IPS-NIHi11 (cell line): ENCODE results near the gene TCF3.
"Not testable (repeated sequence)": the region's sequence is repeated elsewhere in the genome, so short reads cannot be mapped to it uniquely, and the experiment has no call there.

Experiments used
- DNase-seq: peaks from one replicate; pipeline ENCODE4 v3.0.0; 2012; ENCODE audit warnings: mixed read lengths, low spot score

The TCF3 gene

DNA sequence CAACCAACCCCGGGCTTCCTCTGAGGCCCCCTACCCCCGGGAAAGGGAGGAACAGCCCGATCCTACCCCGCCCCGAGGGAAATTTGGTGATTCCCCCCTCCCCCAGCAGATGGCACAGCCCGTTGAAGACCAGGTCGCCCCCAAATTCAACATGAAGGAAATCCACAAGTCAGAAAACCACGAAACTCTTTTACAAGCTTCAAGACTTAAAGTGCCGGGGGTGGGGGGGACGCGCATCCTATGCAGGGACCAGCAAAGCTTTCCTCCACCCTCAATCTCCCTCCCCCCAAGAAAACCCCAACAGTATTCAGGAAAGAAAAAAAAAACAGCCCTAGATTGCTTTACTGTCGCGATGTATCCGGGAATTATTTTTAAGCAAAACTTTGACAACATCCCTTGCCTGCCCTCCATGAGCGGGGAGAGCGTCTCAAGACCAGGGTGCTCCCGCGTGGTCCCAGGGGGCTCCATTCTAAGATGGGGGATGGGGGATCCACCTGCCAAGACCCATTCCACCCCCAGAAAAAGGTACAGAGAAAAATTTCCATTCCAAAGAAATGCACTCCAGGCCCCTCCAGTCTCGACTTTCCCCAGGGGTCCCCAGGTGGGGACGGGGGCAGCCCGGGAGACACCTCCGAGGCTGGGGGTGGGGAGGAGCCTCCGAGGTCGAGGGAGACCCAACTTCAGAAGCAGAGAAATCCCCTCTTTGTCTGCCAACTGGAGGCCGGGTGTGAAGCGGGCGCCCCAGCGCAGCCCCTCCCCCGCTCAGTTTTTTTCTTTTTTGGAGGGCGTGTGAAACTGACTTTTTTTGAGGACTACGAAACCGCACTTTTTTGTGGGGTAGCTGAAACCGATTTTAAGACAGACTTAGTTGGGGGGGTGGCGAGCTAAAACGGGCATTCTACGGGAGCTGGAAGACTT, 1.5 kb downstream of the TCF3 start:
- DNase-seq = peak; percentile 81

- DNase-seq = no peak
Observed at GRCh38 chr19:1649706-1650649, 2.4 kb downstream of the TCF3 start.

DNA sequence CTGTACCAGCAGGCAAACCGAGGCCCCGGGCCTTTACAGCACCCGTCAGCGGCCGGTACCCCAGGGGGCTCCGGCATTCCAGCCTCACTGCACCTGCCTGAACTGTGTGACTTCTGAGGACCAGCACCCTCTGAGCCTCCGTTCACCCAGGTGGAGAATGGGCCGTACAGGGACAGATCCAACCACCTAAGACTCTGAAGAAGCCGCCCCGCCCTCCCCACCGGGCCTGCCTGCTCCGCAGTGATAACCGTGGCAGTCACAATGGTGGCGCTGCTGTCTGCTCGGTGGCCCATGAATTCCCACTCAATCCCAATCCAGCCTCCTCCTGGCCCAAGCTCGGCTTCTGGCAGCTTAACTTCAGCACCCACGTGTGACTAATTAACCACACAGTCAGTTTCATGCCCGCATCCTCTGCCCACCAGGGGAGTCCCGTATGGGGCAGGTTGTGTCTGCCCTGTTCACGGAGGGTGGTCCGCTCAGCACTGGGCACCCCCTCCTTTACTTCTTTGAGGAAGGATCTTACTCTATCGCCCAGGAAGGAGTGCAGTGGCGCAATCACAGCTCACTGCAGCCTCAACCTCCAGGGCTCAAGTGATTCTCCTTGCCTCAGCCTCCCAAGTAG, 3.4 kb downstream of the TCF3 start:
- no peak for DNase-seq

GRCh38 chr19:1648459-1648849, 4.0 kb downstream of the TCF3 start:
- no peak for DNase-seq

- DNase-seq = no peak
Observed at GRCh38 chr19:1647501-1648458, 4.6 kb downstream of the TCF3 start.

GRCh38 chr19:1646659-1647453, 5.6 kb downstream of the TCF3 start:
- no peak for DNase-seq

- DNase-seq = no peak
Observed at GRCh38 chr19:1646149-1646548, 6.3 kb downstream of the TCF3 start.

- no peak for DNase-seq
Observed at GRCh38 chr19:1645299-1645698, 7.1 kb downstream of the TCF3 start.

- DNase-seq = no peak
Observed at GRCh38 chr19:1644070-1644469, 8.3 kb downstream of the TCF3 start.

DNA sequence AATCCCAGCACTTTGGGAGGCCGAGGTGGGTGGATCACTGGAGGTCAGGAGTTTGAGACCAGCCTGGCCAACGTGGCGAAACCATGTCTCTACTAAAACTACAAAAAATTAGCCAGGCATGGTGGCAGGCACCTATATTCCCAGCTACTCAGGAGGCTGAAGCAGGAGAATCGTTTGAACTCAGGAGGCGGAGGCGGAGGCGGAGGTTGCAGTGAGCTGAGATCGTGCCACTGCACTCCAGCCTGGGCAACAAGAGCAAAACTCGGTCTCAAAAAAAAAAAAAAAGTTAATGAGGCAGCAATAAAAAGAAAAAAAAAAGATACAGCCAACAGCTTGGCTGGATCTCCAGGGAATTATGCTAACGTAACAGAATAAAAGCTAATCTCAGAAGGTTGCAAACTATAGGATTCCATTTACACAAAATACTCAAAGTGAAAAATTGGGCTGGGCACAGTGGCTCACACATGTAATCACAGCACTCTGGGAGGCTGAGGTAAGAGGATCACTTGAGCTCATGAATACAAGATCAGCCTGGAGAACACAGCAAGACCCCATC, 11.4 kb downstream of the TCF3 start:
- DNase-seq = not testable (repeated sequence)

DNA sequence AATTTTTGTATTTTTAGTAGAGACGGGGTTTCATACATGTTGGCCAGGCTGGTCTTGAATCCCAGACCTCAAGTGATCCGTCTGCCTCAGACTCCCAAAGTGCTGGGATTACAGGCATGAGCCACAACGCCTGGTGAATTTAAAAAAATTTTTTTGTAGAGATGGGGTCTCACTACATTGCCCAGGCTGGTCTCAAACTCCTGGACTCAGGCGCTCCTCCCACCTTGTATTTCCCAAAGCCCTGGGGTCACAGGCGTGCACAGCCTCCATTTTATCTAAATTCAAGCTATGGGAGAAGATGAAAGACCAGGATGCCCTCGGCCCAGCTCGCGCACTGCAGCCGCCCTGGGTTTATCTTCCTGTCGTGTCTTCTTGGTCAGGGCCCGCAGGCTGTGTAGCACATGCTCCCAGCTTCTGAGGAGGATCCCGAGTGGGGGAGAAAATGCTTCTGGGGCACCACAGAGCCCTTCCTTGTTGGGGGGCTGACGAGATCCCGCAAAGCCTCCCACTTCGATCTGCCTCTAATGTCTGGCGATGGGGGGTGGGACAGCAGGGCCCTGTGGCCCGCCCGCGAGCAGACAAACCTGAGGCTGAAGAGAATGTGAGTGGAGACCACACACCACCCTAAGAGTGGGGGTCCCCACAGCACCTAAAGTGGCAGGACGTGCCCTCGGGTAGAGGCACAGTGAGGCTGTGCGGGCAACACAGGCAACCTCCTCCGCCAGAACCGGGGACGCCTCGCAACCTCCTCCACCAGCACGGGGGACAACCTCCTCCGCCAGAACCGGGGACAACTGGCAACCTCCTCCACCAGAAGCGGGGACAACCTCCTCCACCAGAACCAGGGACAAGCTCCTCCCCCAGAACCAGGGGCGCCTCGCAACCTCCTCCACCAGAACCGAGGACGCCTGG, 15.8 kb downstream of the TCF3 start:
- DNase-seq = no peak

GRCh38 chr19:1634938-1635243, 17.5 kb downstream of the TCF3 start:
- DNase-seq = no peak

- no peak for DNase-seq
Observed at GRCh38 chr19:1634242-1634937, 18.0 kb downstream of the TCF3 start.

DNA sequence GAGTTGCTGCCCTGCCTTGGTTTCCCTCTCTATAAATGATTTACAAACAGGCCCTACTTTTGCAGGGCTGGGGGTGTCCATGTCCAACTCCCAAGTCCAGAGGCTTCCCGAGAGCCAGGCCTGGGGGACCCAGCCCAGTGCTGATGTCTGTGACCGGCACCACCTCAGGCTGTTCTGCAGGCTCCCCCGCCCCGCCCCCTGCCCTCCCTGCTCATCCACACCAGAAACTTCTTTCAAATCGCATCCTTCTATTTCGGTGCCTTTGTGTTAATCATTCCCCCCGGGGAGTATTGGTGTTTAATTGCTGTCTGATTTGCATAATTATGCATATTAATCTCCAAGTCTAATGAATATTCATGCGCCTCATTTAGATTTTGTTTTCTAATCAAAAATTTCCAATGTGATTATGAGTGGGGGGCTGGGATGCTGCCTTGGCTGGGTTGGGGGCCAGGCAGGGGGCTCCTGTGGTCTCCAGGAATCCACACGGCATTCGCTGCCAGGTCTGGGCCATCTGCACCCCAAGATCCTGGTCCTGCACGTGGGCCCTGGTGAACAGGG, 19.1 kb downstream of the TCF3 start:
- no peak for DNase-seq

DNA sequence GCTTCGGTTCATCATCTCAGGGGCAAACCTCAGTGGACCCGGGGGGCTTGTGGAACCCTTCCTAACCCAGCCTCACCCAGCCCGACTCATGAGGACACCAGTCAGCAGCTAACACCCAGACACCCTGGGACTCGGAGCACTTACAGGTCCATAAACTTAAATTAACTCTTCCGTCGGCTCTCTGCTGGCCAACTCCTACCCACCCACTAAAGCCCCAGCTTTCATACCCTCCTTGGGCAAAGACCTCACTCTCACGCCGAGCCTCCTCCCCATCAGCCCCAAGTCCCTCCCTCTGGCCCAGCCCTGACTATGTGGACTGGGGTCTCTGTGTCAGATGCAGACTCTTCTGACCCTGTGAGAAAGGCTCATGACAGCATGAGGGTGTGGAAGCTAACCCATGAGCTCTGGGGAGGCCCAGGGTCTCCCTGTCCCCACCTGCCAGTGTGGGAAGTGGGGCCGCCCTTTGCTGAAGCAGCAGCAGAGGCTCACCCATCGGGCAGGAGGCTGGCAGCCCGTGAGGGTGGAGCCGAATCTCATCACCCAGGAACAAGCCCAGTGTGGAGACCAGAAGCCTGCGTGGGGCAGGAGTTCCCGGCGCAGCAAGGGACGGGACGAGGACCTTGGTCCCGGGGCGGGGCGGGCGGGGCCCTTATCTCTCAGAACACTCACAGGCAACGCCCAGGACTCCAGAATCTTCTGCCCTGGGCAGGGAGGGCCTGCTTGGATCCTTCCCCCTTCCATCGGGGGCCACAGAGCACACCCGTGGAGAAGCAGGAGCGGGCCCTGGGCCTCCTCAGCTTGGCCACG, 19.8 kb downstream of the TCF3 start:
- no peak for DNase-seq

- DNase-seq = no peak
Observed at GRCh38 chr19:1631557-1632100, 20.8 kb downstream of the TCF3 start.

DNA sequence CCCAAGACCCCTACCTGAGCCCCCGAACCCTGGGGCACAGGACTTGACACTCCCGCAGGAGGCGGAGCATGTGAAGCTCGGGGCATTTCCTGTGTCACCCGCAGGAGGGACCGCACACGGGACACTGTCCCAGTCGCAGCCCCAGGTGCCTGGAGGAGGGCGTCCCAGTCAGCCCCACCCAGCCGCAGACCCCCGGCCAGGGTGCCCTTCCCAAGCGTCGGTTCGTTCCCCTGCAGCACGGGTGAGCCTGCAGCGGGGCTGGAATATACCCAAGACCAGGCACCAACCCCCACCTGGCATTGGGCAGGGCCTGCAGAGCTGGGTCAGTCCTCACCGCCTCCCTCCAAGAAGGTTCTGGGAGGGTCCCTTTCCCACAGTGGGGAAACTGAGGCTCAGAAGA, 21.6 kb downstream of the TCF3 start:
- no peak for DNase-seq
